Posterior cingulate gyrus (tissue), 11 donors: ENCODE results near the gene TMEM187.

ENCODE experiments used
- DNase-seq, 10 donors: peaks; one replicate each; pipeline versions ENCODE4 v3.0.0 to v3.0.0-alpha.2; 2020 to 2021; ENCODE audit warnings: mixed read lengths in 3 of 10
- intact Hi-C: fragments of 100-400 bp; cut with DNase I; formaldehyde crosslinking; loops from one replicate; pipeline ENCODE4 v1.15.1; 2023

Gene TMEM187

GRCh38 chrX:153934148-153934761 lies 38.3 kb upstream of the TMEM187 start:
- peak in 1 of 10 donors; percentile 77 for DNase-seq
- intact Hi-C loops, result no loop called here

DNA sequence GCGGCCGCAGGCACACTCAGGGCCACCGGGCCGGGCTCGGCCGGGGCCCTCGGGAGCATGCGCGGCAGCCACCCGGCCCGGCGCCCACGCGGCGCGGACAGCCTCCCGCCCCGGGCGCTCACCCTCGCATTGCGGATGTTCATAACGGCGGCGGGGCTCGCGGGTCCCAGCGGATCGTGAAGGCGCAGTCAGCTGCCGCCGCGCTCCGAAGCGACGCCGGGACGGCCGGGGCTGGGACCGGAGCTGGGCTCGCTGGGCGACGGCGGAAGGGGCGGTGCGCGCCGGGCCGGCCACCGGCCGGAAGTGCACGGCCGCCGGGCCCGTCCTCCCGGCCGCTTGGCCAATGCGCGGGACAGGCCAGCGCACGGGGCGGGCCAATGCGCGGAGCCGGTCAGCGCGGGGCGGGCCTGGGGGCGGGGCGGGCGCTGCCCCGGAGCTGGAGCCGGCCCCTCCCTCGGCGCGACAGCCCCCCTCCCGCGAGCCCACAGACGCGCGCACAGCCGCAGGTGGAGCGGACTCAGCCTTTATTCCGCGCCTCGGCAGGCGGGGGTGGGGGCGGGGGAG lies 37.7 kb upstream of the TMEM187 start, which contains the start of gene NAA10:
Gene NAA10, minus strand, starts transcription at position 276 of the 564 bp plus-strand sequence. Its CDS starts 133 bp downstream, at position 143.
- intact Hi-C loops, result no loop called here
- peak; percentile 38 to 96 (median 58) for DNase-seq

- intact Hi-C loops, result no loop called here
- no peak for DNase-seq
Measured at GRCh38 chrX:153935326-153935851, 37.2 kb upstream of the TMEM187 start.

GRCh38 chrX:153937056-153937455 lies 35.5 kb upstream of the TMEM187 start:
- DNase-seq, result no peak
- intact Hi-C loops, result no loop called here

DNA sequence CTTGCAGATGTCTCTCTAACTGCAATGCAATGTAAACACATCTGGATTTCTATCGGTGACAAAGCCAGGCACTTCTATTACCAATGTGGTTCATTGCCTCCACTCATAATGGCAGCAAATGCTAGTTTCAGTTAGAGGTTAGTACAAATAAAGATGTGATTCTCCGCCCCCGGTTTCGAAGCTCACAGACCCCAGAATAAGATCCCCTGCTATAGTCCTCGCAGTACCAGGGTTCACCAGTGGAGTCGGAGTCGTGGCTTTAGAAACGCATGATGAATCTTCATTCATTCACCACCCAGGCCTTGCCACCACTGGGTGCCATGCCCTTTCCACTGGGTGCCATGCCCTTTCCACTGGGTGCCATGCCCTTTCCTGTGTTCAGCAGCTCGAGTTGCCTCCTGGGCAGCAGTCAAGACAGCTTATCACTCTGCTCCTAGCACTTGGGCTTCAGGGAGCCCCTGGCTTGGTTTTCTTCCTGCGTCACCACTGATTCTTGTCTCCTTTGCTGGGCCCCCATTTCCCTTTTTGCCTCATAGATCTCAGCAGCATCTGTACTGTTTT lies 34.2 kb upstream of the TMEM187 start:
- no peak for DNase-seq
- intact Hi-C loops, result no loop called here

GRCh38 chrX:153939573-153939972 lies 33.0 kb upstream of the TMEM187 start:
- intact Hi-C loops, result no loop called here
- no peak for DNase-seq

DNA sequence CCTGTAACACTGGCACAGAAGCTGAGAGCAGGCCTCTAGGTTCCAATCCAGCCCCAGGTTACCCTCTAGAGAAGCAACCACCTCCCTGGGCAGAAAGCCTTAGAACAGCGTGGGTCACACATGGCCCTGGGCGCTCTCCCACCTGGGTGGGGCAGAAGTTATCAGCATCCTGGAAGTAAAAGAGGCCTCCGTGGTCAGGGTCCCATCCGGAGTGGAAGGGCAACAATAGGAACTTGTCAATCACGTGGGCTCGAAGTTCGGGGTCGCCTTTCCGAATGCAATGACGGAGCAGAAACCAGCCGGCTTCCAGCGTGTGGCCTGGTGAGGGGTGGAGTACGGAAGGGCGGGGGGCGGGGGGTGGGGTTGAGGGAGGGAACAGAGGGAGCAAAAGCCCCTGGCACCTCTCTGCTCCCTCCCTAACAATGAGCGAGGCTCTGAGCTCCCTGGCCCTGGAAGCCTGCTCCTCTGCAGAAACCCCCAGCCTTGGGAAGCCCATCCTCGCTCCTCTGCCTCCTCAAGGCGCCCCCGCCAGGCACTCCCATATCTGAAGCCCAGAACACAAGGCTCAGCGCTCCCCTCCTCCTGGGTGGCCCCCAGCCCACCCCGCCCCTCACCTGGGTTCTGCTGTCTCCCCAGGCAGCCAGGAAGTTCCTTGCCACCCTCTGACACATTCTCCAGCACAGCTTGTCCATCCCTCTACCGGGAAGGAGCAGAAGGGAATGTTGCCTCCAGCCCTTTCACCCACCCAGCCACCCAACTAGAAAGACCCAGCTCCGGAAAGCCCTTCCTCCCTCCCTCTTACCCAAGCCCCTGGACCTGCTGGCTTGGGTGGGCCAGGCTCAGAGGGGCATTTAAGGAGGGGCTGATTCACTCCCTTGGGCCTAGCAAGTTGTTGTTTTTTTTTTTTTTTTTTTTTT lies 31.0 kb upstream of the TMEM187 start:
- DNase-seq, result no peak
- intact Hi-C loops, result no loop called here

- DNase-seq, result peak in 4 of 10 donors; percentile 30 to 93 (median 58)
- intact Hi-C loops, result no loop called here
Measured at GRCh38 chrX:153944140-153944799, 28.3 kb upstream of the TMEM187 start, which contains the start of gene RENBP. Gene RENBP, minus strand, starts transcription at chrX:153944643. Its CDS starts 33 bp downstream, at chrX:153944610.

DNA sequence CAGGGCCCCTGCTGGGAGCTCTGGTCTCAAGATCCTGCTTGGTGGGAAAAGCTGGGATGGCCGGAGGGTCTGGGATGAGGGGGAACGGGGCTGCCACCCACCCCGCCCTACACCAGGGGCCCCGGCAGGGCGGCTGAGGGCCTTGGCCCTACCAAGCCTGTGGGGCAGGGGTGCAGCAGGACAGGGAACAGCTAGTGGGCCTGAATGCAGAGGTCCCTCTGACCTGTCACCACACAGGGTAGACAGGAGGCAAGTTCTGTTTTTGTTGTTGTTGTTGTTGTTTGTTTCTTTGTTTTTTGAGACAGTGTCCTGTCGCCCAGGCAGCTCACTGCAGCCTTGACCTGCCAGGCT lies 27.8 kb upstream of the TMEM187 start:
- intact Hi-C loops, result no loop called here
- DNase-seq, result no peak

DNA sequence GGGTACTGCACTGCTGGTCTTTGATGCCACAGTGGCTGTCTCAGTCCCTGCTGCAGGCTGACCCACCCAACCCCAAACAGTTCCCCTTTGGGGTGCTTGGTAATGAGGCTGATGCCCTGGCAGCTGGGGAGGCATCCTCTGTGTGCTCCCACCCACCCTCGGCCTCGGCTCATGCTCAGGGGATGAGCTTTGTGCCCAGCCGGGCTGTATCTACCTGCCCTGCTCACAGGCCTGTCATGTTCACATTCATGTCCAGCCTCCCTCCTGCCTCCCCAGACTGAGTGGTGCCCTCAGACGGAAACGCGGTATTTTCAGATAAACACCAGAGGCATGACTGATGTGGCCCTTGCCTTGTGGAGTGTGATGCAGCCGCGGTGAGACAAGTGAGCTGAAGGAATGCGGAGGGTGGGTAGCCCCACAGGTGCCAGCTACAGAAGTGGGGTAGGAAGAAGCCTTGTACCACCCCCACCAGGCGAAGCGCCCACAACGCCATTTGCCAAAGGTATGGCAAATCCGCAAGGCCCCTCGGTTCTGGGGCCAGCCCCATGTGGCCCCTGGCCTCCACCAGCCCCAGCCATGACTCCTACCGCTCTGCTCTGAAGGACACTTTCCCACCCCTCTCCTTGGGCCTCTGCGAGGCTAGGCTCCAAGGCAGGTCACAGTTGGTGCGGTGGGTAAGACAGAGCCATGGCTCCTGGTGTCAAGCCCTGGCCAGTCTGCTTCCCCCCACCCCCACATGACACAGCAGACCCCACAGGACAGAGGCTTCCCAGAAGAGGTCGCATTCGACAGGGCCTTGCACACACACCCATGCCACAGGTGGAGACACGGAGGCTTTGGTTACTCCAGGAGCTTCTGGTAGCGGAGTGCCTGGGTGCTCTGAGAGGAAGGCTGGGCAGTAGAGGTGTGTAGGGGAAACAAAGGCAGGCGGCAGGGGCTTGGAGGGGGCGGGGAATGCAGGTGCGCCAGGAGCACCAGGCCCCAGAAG lies 26.3 kb upstream of the TMEM187 start:
- DNase-seq, result no peak
- intact Hi-C loops, result no loop called here

GRCh38 chrX:153947009-153947769 lies 25.4 kb upstream of the TMEM187 start:
- intact Hi-C loops, result loop anchor here (1.0 kb wide), 1 partner anchor 183 kb away; the partner anchor contains the start of gene PLXNB3
- peak in 9 of 10 donors; percentile 34 to 96 (median 62) for DNase-seq

- intact Hi-C loops, result no loop called here
- no peak for DNase-seq
Measured at GRCh38 chrX:153948002-153948466, 24.5 kb upstream of the TMEM187 start.

DNA sequence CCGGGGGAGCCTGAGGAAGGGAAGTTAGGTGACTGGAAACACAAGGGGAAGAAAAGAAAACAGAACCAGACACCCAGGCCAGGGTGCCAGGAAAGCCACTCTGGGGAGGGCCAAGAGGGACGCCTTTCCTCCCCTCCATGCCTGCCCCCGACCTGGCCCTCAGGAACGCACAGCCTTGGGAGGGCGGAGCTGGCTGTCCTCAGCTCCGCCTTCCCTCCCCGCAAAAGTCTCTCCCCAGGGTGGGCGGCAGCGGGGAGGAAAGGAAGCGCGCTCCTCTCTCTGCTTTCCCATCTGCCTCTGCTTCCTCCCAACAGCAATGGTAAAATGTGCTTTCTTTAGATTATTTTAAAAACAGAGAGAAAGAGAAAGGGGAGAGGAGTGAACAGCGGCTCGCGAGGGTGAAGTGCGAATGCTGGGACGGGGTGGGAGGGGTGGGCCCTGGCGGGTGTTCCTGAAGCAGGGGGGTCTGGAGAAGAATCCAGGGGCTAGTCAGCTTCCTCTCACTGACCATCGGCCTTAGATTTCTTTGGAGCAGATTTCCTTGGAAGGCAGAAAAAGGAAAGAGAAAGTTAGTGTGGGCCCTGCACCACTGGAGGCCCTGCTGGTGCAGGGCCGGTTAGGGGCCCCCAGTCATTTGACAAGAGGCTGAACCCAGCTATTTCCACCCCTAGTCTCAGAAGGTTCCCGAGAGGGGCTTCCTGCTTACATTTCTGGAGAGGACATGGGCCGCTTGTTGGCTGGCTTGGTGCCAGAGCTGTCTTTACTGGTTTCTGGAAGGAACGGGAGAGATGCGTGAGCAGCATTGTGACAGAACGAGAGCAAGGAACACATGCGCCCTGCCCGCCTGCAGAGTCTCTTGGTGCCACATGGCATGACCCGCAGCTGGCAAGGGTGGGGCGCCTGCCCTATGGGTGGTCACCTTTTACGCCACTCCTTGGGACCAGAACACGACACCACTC lies 23.4 kb upstream of the TMEM187 start:
- intact Hi-C loops, result no loop called here
- no peak for DNase-seq

GRCh38 chrX:153950127-153950526 lies 22.4 kb upstream of the TMEM187 start:
- intact Hi-C loops, result loop anchor here (5.0 to 10.0 kb wide), 2 partner anchors 413 to 995 kb away; no protein-coding TSS in a partner anchor
- no peak for DNase-seq

GRCh38 chrX:153951683-153952372 lies 20.7 kb upstream of the TMEM187 start:
- DNase-seq, result no peak
- intact Hi-C loops, result loop anchor here (5.0 to 10.0 kb wide), 2 partner anchors 415 to 997 kb away; no protein-coding TSS in a partner anchor
